HT1080 (cell line): ENCODE results near the gene SUMF1. TPM values are rescaled to one million over a fixed set of nuclear protein-coding genes. Genes with fewer than 3 reads are reported as not detected.

Source experiments
- DNase-seq: peaks from one replicate; pipeline ENCODE4 v3.0.0-alpha.2; 2015; ENCODE audit warnings: low read depth
- total RNA-seq: library from RNA; depleted of rRNA; stranded (reverse); fragments of >200 nt; shearing (Covaris generic); gene quantifications from 2 replicates; pipeline ENCODE4 v1.2.3, GENCODE V29; 2014

The SUMF1 gene
- total RNA-seq, 1 experiment from 2014 or later, result 37.5 TPM

GRCh38 chr3:4392992-4393391 is 74.1 kb downstream of the SUMF1 start:
- no peak for DNase-seq

- no peak for DNase-seq
Measured at GRCh38 chr3:4387210-4388204, 79.6 kb downstream of the SUMF1 start.

- no peak for DNase-seq
Measured at GRCh38 chr3:4385201-4385600, 81.9 kb downstream of the SUMF1 start.

GRCh38 chr3:4380013-4380412 is 87.1 kb downstream of the SUMF1 start:
- no peak for DNase-seq

GRCh38 chr3:4376499-4376898 is 90.6 kb downstream of the SUMF1 start:
- DNase-seq, result peak; percentile 39

- DNase-seq, result no peak
Measured at GRCh38 chr3:4375911-4376310, 91.2 kb downstream of the SUMF1 start.

- DNase-seq, result no peak
Measured at GRCh38 chr3:4373669-4374068, 93.4 kb downstream of the SUMF1 start.

- no peak for DNase-seq
Measured at GRCh38 chr3:4362523-4362922, 104.5 kb downstream of the SUMF1 start.

GRCh38 chr3:4360817-4361216 is 106.3 kb downstream of the SUMF1 start:
- DNase-seq, result no peak

- no peak for DNase-seq
Measured at GRCh38 chr3:4359805-4360502, 107.1 kb downstream of the SUMF1 start.

GRCh38 chr3:4358273-4358672 is 108.8 kb downstream of the SUMF1 start:
- DNase-seq, result no peak

- DNase-seq, result no peak
Measured at GRCh38 chr3:4356546-4357410, 110.3 kb downstream of the SUMF1 start.

GRCh38 chr3:4356220-4356540 is 110.9 kb downstream of the SUMF1 start:
- DNase-seq, result no peak

- no peak for DNase-seq
Measured at GRCh38 chr3:4355401-4356219, 111.5 kb downstream of the SUMF1 start.

- DNase-seq, result no peak
Measured at GRCh38 chr3:4351872-4352271, 115.2 kb downstream of the SUMF1 start.

- peak; percentile 39 for DNase-seq
Measured at GRCh38 chr3:4351164-4351855, 115.8 kb downstream of the SUMF1 start.

- peak; percentile 72 for DNase-seq
Measured at GRCh38 chr3:4350789-4351163, 116.3 kb downstream of the SUMF1 start.

GRCh38 chr3:4343258-4343657 is 123.8 kb downstream of the SUMF1 start:
- DNase-seq, result peak; percentile 48

- no peak for DNase-seq
Measured at GRCh38 chr3:4341336-4341675, 125.8 kb downstream of the SUMF1 start.
